ENCODE measurements around the gene BRINP2.

The BRINP2 gene

GRCh38 chr1:177216587-177217202 lies 45.9 kb downstream of the BRINP2 start:
- in situ Hi-C loops (cut with MboI; ENCODE audit: low sequenced_read_pairs): no loop called here

- in situ Hi-C loops (cut with MboI; ENCODE audit: low sequenced_read_pairs): no loop called here
Measured at GRCh38 chr1:177219554-177220458, 49.0 kb downstream of the BRINP2 start.

GRCh38 chr1:177223359-177223758 lies 52.6 kb downstream of the BRINP2 start:
- in situ Hi-C loops (cut with MboI; ENCODE audit: low sequenced_read_pairs): no loop called here

GRCh38 chr1:177227978-177228692 lies 57.4 kb downstream of the BRINP2 start:
- in situ Hi-C loops (cut with MboI; ENCODE audit: low sequenced_read_pairs): no loop called here

GRCh38 chr1:177228693-177229065 lies 57.9 kb downstream of the BRINP2 start:
- in situ Hi-C loops (cut with MboI; ENCODE audit: low sequenced_read_pairs): no loop called here

- in situ Hi-C loops (cut with MboI; ENCODE audit: low sequenced_read_pairs): no loop called here
Measured at GRCh38 chr1:177229781-177230180, 59.0 kb downstream of the BRINP2 start.

- in situ Hi-C loops (cut with MboI; ENCODE audit: low sequenced_read_pairs): no loop called here
Measured at GRCh38 chr1:177230228-177231016, 59.7 kb downstream of the BRINP2 start.

GRCh38 chr1:177235350-177235749 lies 64.6 kb downstream of the BRINP2 start:
- in situ Hi-C loops (cut with MboI; ENCODE audit: low sequenced_read_pairs): no loop called here

GRCh38 chr1:177236962-177237361 lies 66.2 kb downstream of the BRINP2 start:
- in situ Hi-C loops (cut with MboI; ENCODE audit: low sequenced_read_pairs): no loop called here

- in situ Hi-C loops (cut with MboI; ENCODE audit: low sequenced_read_pairs): no loop called here
Measured at GRCh38 chr1:177238967-177239366, 68.2 kb downstream of the BRINP2 start.

GRCh38 chr1:177239792-177240191 lies 69.0 kb downstream of the BRINP2 start:
- in situ Hi-C loops (cut with MboI; ENCODE audit: low sequenced_read_pairs): no loop called here

GRCh38 chr1:177243773-177244172 lies 73.0 kb downstream of the BRINP2 start:
- in situ Hi-C loops (cut with MboI; ENCODE audit: low sequenced_read_pairs): no loop called here

GRCh38 chr1:177246710-177247580 lies 76.2 kb downstream of the BRINP2 start:
- in situ Hi-C loops (cut with MboI; ENCODE audit: low sequenced_read_pairs): no loop called here

GRCh38 chr1:177247623-177248176 lies 76.9 kb downstream of the BRINP2 start:
- in situ Hi-C loops (cut with MboI; ENCODE audit: low sequenced_read_pairs): no loop called here

- in situ Hi-C loops (cut with MboI; ENCODE audit: low sequenced_read_pairs): no loop called here
Measured at GRCh38 chr1:177248258-177248657, 77.5 kb downstream of the BRINP2 start.

GRCh38 chr1:177249231-177249630 lies 78.5 kb downstream of the BRINP2 start:
- in situ Hi-C loops (cut with MboI; ENCODE audit: low sequenced_read_pairs): no loop called here

- in situ Hi-C loops (cut with MboI; ENCODE audit: low sequenced_read_pairs): no loop called here
Measured at GRCh38 chr1:177252877-177253276, 82.1 kb downstream of the BRINP2 start.

- in situ Hi-C loops (cut with MboI; ENCODE audit: low sequenced_read_pairs): no loop called here
Measured at GRCh38 chr1:177255411-177255810, 84.7 kb downstream of the BRINP2 start.

Measured in hTERT RPE-1 (cell line).